ENCODE measurements around the gene EPC1. TPM values are rescaled to one million over a fixed set of nuclear protein-coding genes. Genes with fewer than 3 reads are reported as not detected.

EPC1 gene
- total and polyA plus RNA-seq, 2 of the 8 experiments (the other 6 are each of a cell fraction or from before 2014, with no cell fraction given) = 23.7 to 42.3 TPM

DNA sequence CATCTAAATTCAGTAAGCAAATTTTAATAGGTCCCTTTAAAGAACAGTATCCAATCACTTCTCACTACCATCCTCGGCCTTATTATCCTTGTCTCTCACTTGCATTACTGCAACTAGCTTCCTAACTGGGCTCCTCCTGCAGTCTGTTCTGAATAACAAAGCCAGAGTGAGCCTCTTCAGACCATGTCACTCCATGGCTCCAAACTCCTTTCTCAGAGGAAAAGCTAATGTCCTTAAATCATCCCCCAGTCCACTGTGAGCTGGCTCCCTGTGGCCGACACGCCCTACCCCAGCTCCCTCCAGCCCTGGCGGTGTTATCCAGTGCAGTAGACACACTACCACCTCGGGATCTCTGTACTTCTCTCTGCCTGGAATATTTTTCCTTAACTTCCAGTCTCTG, 80.0 kb downstream of the EPC1 start (continued):
- TF ChIP-seq SIN3A (conservative IDR thresholded peaks at IDR 0.05 in 1 of 2, IDR thresholded peaks at IDR 0.05 in 1 of 2; ENCODE audit: low read depth in 1 of 2, low read length in 2 of 2) (0 out of 4 replicates have a peak, but pooled peaks of 1 of the 2 experiments have one; percentile 16), TAF1 (IDR thresholded peaks at IDR 0.05; ENCODE audit: low read depth, low read length) (no peak), CHD1 (IDR thresholded peaks at IDR 0.05; ENCODE audit: low read depth, low read length) (no peak), EGR1 (IDR thresholded peaks at IDR 0.05; ENCODE audit: borderline replicate concordance, low read depth, low read length) (no peak), YY1 (IDR thresholded peaks at IDR 0.05; ENCODE audit: low read depth, low read length) (0 out of 2 replicates have a peak, but pooled peaks have one; percentile 60), POLR2AphosphoS5 (IDR thresholded peaks at IDR 0.05; ENCODE audit: low read depth, low read length) (peak; percentile 67), KDM4A (IDR thresholded peaks at IDR 0.05; ENCODE audit: low read depth, low read length, severe bottlenecking) (no peak), BCL11A (IDR thresholded peaks at IDR 0.05; ENCODE audit: low read depth in 2 of 2, low read length in 2 of 2) (no peak), CTBP2 (IDR thresholded peaks at IDR 0.05; ENCODE audit: borderline replicate concordance, insufficient read depth, insufficient read length, low read length) (no peak), POU5F1 (IDR thresholded peaks at IDR 0.05; ENCODE audit: low read depth, low read length) (peak; percentile 64; the same call in 1 of the 2 replicates), CREB1 (IDR thresholded peaks at IDR 0.05) (no peak), JUN (IDR thresholded peaks at IDR 0.05; ENCODE audit: low read depth, low read length) (no peak), SIX5 (IDR thresholded peaks at IDR 0.05; ENCODE audit: low read depth, low read length) (no peak), TCF12 (IDR thresholded peaks at IDR 0.05; ENCODE audit: low read depth, low read length) (no peak), JUND (IDR thresholded peaks at IDR 0.05; ENCODE audit: low read length) (no peak), EP300 (IDR thresholded peaks at IDR 0.05; ENCODE audit: borderline replicate concordance in 1 of 2, low read depth in 2 of 2, low read length in 2 of 2) (0 out of 3 replicates have a peak, but pooled peaks of 1 of the 2 experiments have one; percentile 31)

All from H1 (cell line).